PC-3 (cell line): ENCODE data around the gene CTNNBIP1.

Experiments
- CTCF ChIP-seq: fragments of 300-600 bp; sonication (generic); conservative IDR thresholded peaks from 2 replicates; pipeline ENCODE4 v1.5.1; 2017; ENCODE audit warnings: antibody characterized with exemption, low read depth, mild to moderate bottlenecking, low read length
- EZH2 ChIP-seq: fragments of 300-600 bp; sonication (generic); IDR thresholded peaks from one replicate; pipeline ENCODE4 v1.6.1; 2017; ENCODE audit warnings: antibody characterized with exemption, mild to moderate bottlenecking, low read length; ENCODE audit not compliant: unreplicated experiment

DNA sequence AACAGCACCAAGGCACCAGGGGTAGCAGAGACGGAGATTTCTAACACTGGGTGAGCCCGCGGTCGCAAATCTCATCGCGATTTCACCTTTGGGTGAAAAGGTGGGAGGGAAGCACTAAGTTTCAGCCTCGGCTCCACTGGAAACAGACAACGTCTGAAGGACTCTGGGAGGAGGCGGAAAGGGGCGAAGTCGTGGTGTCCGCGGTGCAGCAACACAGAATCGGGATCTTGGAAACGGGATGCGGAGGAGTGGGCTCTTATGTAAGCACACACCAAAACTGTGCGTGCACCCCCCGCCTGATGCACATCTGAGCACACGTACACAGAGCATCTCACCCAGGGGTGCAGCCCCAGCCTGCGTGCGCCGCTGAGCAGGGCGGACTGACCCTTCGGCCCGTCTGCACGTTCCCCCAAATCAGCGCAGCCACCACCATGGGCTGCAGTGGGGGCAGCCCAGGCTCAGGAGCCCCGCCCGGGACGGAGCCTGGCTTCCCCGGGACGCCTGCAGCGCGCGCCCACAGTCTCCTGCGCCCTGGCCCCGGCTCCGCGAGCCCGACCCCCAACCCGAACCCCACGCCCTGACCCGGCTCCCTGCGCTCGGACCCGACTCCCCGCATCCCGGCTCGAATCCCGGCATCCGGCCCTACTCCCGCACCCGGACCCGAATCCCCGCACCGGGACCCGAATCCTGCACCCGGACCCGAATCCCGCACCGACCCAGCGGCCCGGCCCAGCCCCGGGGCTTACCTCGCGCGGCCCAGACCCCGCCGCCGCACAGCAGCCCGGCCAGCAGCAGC is 87.0 kb downstream of the CTNNBIP1 start:
- TF ChIP-seq CTCF (no peak), EZH2 (no peak)
